HepG2 (cell line): ENCODE data around the gene NRN1L.

Experiments used
- ARNTL ChIP-seq: sonication (generic); formaldehyde crosslinking; IDR thresholded peaks from 2 replicates; pipeline ENCODE4 v1.4.0; 2020; ENCODE audit warnings: mild to moderate bottlenecking, missing genetic modification reagents
- MAFK ChIP-seq, 2 experiments: IDR thresholded peaks in 1 of 2; conservative IDR thresholded peaks in 1 of 2; 2 replicates each; pipeline ENCODE4 v1.6.1; 2011; ENCODE audit warnings: improper control_type of control experiment in 2 of 2, low read length in 2 of 2
- SRF ChIP-seq: IDR thresholded peaks from 2 replicates; pipeline ENCODE4 v1.6.1; 2011; ENCODE audit warnings: mild to moderate bottlenecking, low read depth, low read length, moderate library complexity
- ZBTB43 ChIP-seq: sonication (generic); formaldehyde crosslinking; conservative IDR thresholded peaks from 2 replicates; pipeline ENCODE4 v1.4.0; 2020; ENCODE audit warnings: missing genetic modification reagents
- TF ChIP-seq, protein P1 (sequence below): sonication (generic); formaldehyde crosslinking; IDR thresholded peaks from 2 replicates; pipeline ENCODE4 v1.5.0; 2020; ENCODE audit warnings: mild to moderate bottlenecking, missing genetic modification reagents, moderate library complexity

DNA sequence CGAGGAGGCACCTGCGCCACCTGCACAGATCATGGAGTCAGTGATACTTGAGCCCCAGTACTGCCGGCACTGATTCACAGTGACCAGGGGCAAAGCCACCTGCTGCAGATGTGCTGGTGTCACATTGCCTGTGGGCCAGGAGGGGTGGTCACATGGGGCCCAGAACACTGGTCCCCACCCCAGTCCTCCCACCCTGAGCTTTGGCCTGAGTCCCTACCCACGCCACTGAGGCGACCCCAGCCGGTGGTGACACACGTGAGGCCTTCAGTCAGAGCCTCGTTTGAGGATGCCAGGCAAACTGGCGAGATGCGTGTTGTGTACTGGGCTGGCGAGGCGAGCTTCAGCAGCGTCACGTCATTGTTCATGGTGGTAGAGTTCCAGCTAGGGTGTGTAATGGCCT, 45.5 kb downstream of the NRN1L start:
- TF ChIP-seq, protein P1, sequence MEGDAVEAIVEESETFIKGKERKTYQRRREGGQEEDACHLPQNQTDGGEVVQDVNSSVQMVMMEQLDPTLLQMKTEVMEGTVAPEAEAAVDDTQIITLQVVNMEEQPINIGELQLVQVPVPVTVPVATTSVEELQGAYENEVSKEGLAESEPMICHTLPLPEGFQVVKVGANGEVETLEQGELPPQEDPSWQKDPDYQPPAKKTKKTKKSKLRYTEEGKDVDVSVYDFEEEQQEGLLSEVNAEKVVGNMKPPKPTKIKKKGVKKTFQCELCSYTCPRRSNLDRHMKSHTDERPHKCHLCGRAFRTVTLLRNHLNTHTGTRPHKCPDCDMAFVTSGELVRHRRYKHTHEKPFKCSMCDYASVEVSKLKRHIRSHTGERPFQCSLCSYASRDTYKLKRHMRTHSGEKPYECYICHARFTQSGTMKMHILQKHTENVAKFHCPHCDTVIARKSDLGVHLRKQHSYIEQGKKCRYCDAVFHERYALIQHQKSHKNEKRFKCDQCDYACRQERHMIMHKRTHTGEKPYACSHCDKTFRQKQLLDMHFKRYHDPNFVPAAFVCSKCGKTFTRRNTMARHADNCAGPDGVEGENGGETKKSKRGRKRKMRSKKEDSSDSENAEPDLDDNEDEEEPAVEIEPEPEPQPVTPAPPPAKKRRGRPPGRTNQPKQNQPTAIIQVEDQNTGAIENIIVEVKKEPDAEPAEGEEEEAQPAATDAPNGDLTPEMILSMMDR (CRISPR knock-in tag) = no peak
- TF ChIP-seq ZBTB43 (no peak), ARNTL (CRISPR knock-in tag) (no peak), MAFK (conservative IDR thresholded peaks at IDR 0.05 in 1 of 2, IDR thresholded peaks at IDR 0.05 in 1 of 2; ENCODE audit: low read length in 2 of 2) (no peak), SRF (no peak)
